Keratinocyte (primary cell): ENCODE data around the gene ETNPPL. TPM values are rescaled to one million over a fixed set of nuclear protein-coding genes. Genes with fewer than 3 reads are reported as not detected.

Source experiments
- DNase-seq: peaks from one replicate; pipeline ENCODE4 v3.0.0-alpha.2; 2011; ENCODE audit warnings: low read depth, missing footprints, low spot score
- FAIRE-seq: peaks from 2 replicates; lab custom pipeline; 2011; peaks lifted over from hg19 to GRCh38; lab: Jason Lieb, UNC
- H2AFZ ChIP-seq: 2 replicates; pipeline ENCODE4 v1.6.0; 2012; ENCODE audit warnings: low read length, control low read depth, inconsistent platforms; ENCODE audit not compliant: control insufficient read depth
- H3K27ac ChIP-seq: 2 replicates; pipeline ENCODE4 v1.5.1; 2011; ENCODE audit warnings: low read length; ENCODE audit not compliant: control insufficient read depth, insufficient read depth
- H3K27me3 ChIP-seq: 3 replicates; pipeline ENCODE4 v1.6.0; 2011; ENCODE audit warnings: low read length; ENCODE audit not compliant: control insufficient read depth, insufficient read depth; ENCODE audit errors: extremely low read depth
- H3K36me3 ChIP-seq, 2 experiments: 2 replicates in 1 of 2; 3 replicates in 1 of 2; pipeline ENCODE4 v1.5.1; 2011; ENCODE audit warnings: low read length in 2 of 2, mild to moderate bottlenecking in 1 of 2; ENCODE audit not compliant: control insufficient read depth in 2 of 2, insufficient read depth in 2 of 2; ENCODE audit errors: extremely low read depth in 1 of 2
- H3K4me1 ChIP-seq: 3 replicates; pipeline ENCODE4 v1.5.1; 2011; ENCODE audit warnings: low read length; ENCODE audit not compliant: control insufficient read depth, insufficient read depth; ENCODE audit errors: extremely low read depth
- H3K4me2 ChIP-seq: 3 replicates; pipeline ENCODE4 v1.6.0; 2011; ENCODE audit warnings: low read depth, low read length; ENCODE audit not compliant: control insufficient read depth, insufficient read depth; ENCODE audit errors: extremely low read depth
- H3K4me3 ChIP-seq, 3 experiments: fragments of 200-600 bp in 1 of 3; sonication (generic) in 1 of 3; 2 replicates in 2 of 3; 3 replicates in 1 of 3; pipeline ENCODE4 v1.5.1; 2011 to 2016; ENCODE audit warnings: low read length in 3 of 3, mild to moderate bottlenecking in 3 of 3, control low read depth in 2 of 3, inconsistent platforms in 1 of 3, low read depth in 1 of 3, mixed read lengths in 1 of 3, mixed run types in 1 of 3, moderate library complexity in 1 of 3; ENCODE audit not compliant: control insufficient read depth in 2 of 3, insufficient read depth in 2 of 3; ENCODE audit errors: extremely low read depth in 1 of 3
- H3K79me2 ChIP-seq: 2 replicates; pipeline ENCODE4 v1.6.0; 2012; ENCODE audit warnings: low read length; ENCODE audit not compliant: control insufficient read depth, insufficient read depth
- H3K9ac ChIP-seq: 3 replicates; pipeline ENCODE4 v1.6.0; 2011; ENCODE audit warnings: low read length; ENCODE audit not compliant: control insufficient read depth, insufficient read depth; ENCODE audit errors: extremely low read depth
- H3K9me1 ChIP-seq: 3 replicates; pipeline ENCODE4 v1.6.0; 2011; ENCODE audit warnings: low read length; ENCODE audit not compliant: control insufficient read depth, insufficient read depth; ENCODE audit errors: extremely low read depth
- H3K9me3 ChIP-seq: 2 replicates; pipeline ENCODE4 v1.5.1; 2012; ENCODE audit warnings: low read depth, low read length; ENCODE audit not compliant: control insufficient read depth
- H4K20me1 ChIP-seq: 3 replicates; pipeline ENCODE4 v1.6.0; 2011; ENCODE audit warnings: low read length; ENCODE audit not compliant: control insufficient read depth, insufficient read depth; ENCODE audit errors: extremely low read depth
- CTCF ChIP-seq, 3 experiments: IDR thresholded peaks in 1 of 3; conservative IDR thresholded peaks in 1 of 3; optimal IDR thresholded peaks in 1 of 3; 2 replicates in 2 of 3; 3 replicates in 1 of 3; pipeline versions ENCODE3 to v1.5.1; 2011; ENCODE audit warnings: low read length in 3 of 3, mild to moderate bottlenecking in 3 of 3, moderate library complexity in 2 of 3, control low read depth in 1 of 3, inconsistent platforms in 1 of 3; ENCODE audit not compliant: insufficient read depth in 2 of 3; ENCODE audit errors: extremely low read depth in 1 of 3
- EZH2 ChIP-seq: IDR thresholded peaks from one replicate; pipeline ENCODE4 v1.6.1; 2012; ENCODE audit warnings: inconsistent platforms, mild to moderate bottlenecking, low read length, moderate library complexity
- dilution Hi-C: fragments of 300-500 bp; cut with MboI; formaldehyde crosslinking; loops from one replicate; pipeline ENCODE4 v1.7.0; 2020; ENCODE audit warnings: low sequenced_read_pairs; ENCODE audit not compliant: extremely low pct_ligation_motif_present
- polyA plus RNA-seq, 5 experiments: library from polyadenylated mRNA; depleted of rRNA in 3 of 5; stranded (reverse) in 3 of 5; stranded (forward) in 1 of 5; unstranded in 1 of 5; fragments of >200 nt; gene quantifications; 1 replicate in 1 of 5; 2 replicates in 3 of 5; 3 replicates in 1 of 5; pipeline versions ENCODE4 v1.2.1 to v1.2.3, GENCODE V29; 2011 to 2012; ENCODE audit warnings: missing spikeins in 2 of 5, low read depth in 1 of 5, low replicate concordance in 1 of 5

ETNPPL gene
- polyA plus RNA-seq, 1 donor (not counting 4 experiments of a cell fraction or from before 2014, with no cell fraction given) = not detected

DNA sequence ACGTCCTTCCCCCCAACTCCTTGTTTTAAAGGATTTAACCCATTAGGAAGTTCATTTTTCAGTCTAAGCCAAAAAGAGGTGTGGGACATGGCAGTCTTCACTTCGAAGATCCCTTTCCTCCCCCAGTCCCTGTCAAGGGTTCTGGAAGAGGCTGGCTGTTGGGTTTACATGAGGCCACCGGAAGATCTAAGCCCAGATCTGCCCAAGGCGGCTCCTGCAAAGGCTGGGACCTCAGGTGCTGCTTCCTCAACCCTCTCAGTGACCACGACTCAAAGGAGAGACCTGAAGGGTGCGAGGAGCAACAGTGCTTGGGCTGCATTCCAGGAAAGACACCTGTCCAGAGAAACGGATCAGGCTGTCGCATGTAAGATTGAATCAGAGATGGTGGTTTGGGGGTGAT is 23.5 kb upstream of the ETNPPL start:
- Histone ChIP-seq H3K27me3 (no peaks in the 10 kb centered on the region), H3K9me3 (no peaks in the 10 kb centered on the region), H4K20me1 (no peaks in the 10 kb centered on the region), H3K36me3 (no peaks in the 10 kb centered on the region), H3K9ac (no peak overlapping the region), H3K27ac (no peak overlapping the region), H3K79me2 (no peaks in the 10 kb centered on the region), H3K9me1 (no peaks in the 10 kb centered on the region), H2AFZ (no peak overlapping the region), H3K4me1 (no peaks in the 10 kb centered on the region), H3K4me2 (no peak overlapping the region), H3K4me3 (no peak overlapping the region)
- dilution Hi-C loops = no loop called here
- FAIRE-seq (no peak), DNase-seq (no peak)
- no peak for TF ChIP-seq EZH2
- no peak for TF ChIP-seq CTCF (optimal IDR thresholded peaks at IDR 0.05 in 1 of 3, IDR thresholded peaks at IDR 0.05 in 1 of 3, conservative IDR thresholded peaks at IDR 0.05 in 1 of 3; ENCODE audit: extremely low read depth in 1 of 3, insufficient read depth in 2 of 3, low read length in 3 of 3)

- no peak overlapping the region for H3K9ac ChIP-seq
- H3K4me1 ChIP-seq = no peaks in the 10 kb centered on the region
- no peak overlapping the region for H3K4me3 ChIP-seq
- H3K9me1 ChIP-seq = no peaks in the 10 kb centered on the region
- no peaks in the 10 kb centered on the region for H3K27me3 ChIP-seq
- FAIRE-seq (no peak), DNase-seq (no peak)
- dilution Hi-C loops = no loop called here
- H3K36me3 ChIP-seq = no peaks in the 10 kb centered on the region
- H3K9me3 ChIP-seq = no peaks in the 10 kb centered on the region
- H3K79me2 ChIP-seq = no peaks in the 10 kb centered on the region
- no peak overlapping the region for H3K27ac ChIP-seq
- H2AFZ ChIP-seq = no peak overlapping the region
- no peak overlapping the region for H3K4me2 ChIP-seq
- TF ChIP-seq CTCF (optimal IDR thresholded peaks at IDR 0.05 in 1 of 3, IDR thresholded peaks at IDR 0.05 in 1 of 3, conservative IDR thresholded peaks at IDR 0.05 in 1 of 3; ENCODE audit: extremely low read depth in 1 of 3, insufficient read depth in 2 of 3, low read length in 3 of 3) (peak in 1 of 3 experiments; percentile 22), EZH2 (no peak)
- H4K20me1 ChIP-seq = no peaks in the 10 kb centered on the region
Observed at GRCh38 chr4:108783665-108784463, 21.0 kb upstream of the ETNPPL start.
